ENCODE results near the gene DCAF4L1.
A peak's percentile ranks its signal among the peaks of the same experiment; 100 is the strongest.

The DCAF4L1 gene, protein sequence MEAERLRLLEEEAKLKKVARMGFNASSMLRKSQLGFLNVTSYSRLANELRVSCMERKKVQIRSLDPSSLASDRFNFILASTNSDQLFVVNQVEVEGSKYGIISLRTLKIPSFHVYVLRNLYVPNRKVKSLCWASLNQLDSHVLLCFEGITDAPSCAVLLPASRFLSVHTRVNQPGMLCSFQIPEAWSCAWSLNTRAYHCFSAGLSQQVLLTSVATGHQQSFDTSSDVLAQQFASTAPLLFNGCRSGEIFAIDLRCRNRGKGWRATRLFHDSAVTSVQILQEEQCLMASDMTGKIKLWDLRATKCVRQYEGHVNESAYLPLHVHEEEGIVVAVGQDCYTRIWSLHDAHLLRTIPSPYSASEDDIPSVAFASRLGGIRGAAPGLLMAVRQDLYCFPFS

DNA sequence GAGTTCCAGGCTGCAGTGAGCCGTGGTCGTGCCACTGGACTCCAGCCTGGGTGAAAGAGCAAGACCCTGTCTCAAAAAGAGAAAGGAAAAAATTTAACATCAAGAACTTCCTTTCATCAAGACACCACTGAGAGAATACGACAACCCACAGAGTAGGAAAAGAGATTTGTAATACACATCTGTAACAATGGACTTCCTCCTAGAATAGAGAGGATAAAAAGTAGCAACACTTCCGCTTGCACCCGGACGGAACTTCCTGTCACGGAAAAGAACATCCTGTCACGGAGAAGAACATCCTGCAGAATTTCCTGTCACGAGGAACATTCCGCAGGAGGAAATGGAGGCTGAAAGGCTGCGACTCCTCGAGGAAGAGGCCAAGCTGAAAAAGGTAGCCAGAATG is at the start of gene DCAF4L1:
TSS of gene DCAF4L1 (plus strand) at position 301 of the 400 bp plus-strand sequence. CDS start at position 338, 37 bp downstream.
- no peak for ATAC-seq

DNA sequence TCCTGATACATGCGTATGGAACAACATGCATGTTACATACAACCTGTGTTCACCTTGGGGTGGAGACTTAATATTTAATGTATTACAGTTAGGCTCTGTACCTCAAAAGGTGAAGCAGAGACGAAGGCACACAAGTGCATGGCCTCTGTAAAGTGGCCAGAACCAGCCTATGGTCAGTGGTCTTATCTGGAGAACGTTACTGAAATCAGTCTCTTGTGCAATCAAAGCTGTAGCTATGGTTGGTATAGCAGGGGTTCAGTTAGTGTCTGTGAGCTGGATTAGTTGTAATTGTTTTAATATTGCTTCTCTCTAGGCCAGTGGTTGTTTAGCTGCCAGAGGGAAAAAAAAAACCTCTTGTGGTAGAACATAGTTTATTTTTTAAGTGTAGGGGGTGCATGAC is 48.6 kb upstream of the DCAF4L1 start:
- ATAC-seq: no peak

DNA sequence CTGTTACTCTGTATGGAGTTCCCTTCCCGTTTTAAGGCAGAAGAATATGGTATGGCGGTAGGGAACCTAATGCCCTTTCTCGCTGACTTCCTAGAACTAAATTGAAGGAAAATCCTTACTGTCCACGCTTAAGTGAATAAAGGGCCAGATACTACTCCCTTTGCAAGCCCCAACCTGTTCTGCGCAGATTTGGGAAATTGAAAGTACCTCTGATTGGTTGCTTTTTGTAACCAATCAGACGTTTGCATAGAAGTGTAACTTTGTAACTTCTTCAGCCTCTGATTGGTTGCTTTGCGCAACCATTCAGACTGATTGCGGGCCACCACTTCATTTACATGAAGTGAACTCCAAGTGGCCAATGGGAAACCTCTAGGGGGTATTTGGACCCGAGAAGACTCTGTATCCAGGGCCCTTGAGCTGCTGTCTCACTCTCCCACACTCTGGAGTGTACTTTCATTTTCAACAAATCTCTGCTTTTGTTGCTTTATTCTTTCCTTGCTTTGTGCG is 47.5 kb upstream of the DCAF4L1 start:
- no peak for ATAC-seq

DNA sequence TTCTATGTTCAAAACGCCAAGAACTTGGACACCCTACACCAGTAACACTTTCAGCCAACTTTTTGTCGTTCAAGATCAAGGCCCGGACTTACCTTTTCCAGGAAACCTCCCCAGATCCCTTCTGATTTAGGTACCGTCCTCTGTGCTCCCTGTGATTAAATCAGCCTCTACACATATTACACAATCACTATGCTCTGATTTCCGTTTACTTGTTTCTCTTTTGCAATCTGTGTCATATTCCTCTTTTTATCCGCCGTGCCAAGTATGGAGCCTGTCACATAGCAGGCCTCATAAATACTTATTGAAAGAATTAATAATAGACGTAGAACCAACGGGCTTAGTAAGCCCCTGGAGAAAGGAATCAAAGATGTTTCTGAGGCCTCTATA is 47.0 kb upstream of the DCAF4L1 start:
- ATAC-seq: no peak

DNA sequence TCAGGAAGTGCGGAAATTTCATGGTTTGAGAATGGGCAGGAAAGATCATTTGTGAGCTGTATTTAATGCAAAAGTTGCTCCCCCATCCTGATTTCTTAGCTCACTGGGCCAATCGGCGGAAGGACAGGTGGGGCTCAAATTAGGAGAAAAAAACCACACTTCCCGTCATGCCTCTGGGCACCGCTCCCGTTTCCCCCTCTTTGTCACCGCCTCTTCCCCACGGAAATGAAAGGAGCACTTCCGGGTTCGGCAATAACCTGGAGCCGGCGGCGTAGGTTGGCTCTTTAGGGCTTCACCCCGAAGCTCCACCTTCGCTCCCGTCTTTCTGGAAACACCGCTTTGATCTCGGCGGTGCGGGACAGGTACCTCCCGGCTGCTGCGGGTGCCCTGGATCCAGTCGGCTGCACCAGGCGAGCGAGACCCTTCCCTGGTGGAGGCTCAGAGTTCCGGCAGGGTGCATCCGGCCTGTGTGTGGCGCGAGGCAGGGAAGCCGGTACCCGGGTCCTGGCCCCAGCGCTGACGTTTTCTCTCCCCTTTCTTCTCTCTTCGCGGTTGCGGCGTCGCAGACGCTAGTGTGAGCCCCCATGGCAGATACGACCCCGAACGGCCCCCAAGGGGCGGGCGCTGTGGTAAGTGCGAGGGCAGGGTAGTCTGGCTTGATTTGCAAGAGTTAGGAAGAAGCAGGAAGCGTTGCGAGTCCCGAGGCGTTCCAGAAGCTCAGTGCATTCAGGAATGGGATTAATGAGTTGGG is 46.5 kb upstream of the DCAF4L1 start, which contains the start of gene TMEM33:
TSS of gene TMEM33 (plus strand) at position 529 of the 751 bp plus-strand sequence. CDS start at position 585, 56 bp downstream.
- peak; percentile 91 to 94 for ATAC-seq

DNA sequence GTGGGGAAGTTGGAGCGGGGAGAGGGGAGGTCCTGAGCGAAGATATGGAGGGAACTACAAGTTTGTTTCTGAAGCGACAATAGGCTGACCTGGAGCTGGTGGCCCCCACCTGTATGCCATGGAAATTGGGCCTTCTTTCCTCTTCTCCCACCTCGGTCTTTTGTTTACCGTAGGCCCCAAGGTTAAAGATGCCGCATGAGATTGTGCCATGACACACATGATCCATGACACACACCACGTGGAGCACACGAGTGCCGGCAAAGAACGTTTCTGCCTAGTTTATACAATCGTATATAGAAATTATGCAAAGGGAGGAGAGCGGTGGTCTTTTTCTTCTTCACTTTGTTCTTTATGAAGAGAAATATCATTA is 45.9 kb upstream of the DCAF4L1 start:
- peak; percentile 19 to 31 for ATAC-seq

DNA sequence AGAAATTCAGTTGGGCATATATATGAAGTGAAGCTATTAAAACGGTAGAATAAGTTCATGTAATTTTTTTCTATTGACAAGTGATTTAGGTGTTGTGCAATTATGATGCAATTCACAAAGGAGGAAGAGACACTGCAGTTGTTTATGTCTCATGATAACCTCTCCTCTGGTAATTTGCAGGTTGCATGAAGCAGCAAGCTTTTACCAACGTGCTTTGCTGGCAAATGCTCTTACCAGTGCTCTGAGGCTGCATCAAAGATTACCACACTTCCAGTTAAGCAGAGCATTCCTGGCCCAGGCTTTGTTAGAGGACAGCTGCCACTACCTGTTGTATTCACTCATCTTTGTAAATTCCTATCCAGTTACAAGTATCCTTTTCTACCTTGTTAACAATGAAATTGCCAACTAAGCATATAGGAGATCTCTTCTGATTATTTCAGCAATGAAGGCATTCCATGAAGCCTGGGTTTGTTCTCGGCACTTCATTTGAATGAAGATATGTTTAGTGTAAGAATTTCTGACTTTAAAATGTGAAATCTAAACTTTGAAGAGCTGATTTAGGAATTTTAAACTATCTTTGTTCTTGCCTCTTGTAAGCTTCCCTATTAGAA is 42.4 kb upstream of the DCAF4L1 start:
- ATAC-seq: no peak

DNA sequence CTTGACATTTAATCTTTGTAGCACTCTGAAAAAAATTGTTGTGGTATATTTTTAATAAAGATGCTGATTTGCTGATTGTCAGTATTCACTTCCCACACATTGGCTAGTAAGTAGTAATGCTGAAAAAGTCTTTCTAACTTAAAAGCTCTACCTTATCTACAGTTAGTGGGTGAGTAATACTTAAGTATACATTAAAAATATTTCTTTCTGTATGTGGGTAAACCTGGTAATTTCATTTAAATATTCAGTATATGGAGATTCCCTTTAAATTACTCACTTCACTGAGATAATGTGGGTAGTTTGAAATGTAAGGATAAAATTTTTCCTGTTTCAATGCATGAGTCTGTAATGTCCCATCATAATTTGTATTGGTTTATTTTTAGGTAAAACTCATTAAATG is 40.7 kb upstream of the DCAF4L1 start:
- ATAC-seq: no peak

DNA sequence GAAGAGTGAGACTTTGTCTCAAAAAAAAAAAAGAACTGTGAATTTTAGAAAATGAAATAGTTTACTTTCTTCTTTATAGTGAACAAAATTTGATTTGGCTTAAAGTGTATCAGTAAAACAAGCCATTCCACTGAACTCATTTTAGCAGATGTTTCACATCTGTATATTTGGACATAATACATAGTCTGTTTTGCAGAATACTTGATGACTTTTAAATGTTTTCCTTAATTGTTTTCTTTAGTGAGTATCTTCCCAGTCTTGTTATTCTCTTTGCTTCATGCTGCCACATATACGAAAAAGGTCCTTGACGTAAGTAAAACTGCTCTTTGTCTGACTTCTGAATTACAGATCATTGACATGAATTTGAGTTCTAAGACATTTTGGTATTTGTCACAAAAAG is 38.0 kb upstream of the DCAF4L1 start:
- no peak for ATAC-seq

DNA sequence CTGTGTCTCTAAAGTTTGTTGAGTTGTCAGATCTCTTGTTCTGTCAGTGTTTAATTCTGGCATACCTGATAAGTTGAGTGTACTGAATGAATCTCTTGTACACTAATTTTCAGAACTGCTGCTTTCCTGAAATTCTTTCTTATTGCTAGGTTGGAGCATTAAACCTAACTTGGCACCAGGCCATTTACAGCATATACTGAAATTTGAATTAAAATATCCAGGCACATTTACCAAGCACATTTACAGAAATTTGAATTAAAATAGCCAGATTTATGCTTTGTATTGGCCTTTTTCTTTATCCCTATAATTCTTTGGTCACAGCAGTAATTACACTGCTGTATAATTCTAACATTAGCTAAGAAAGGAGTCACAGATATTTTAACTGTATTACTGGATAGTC is 37.5 kb upstream of the DCAF4L1 start:
- ATAC-seq: no peak

DNA sequence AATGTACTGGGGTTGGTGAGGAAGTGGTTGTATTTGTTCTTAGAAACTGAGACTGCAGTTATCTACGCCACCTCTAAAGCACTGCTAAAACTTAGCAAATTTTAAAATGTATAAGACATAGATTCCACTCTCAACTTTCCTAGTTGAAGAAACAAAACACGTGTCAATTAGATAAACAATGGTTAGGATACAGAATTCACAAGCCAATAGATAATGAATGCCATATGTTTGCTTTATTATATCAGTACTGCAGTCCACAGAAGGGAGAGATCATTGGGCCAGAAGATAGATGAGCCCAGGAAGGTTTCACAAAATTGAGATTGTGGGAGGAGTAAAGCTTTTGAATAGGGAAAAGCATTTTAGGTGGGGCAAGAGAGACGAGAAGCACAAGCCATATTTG is 32.0 kb upstream of the DCAF4L1 start:
- ATAC-seq: no peak

DNA sequence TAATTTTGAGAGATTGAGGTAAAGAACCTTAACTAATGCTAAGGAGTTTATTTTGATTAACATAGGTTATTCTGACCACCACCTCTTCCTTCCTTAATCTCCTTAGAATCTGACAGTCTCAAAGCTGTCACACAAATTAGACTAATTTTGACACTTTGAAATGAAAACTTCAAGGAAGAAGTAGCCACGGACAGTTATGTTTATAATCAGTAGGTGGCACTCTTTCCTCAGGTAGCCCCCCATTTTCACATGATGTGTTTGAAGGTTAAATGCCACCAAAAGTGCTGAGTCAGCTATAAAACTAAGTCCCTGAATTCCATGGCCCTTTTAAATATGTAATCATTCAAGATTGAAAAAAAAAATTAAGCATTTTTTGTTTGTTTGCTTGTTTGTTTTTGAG is 23.9 kb upstream of the DCAF4L1 start:
- ATAC-seq: no peak

DNA sequence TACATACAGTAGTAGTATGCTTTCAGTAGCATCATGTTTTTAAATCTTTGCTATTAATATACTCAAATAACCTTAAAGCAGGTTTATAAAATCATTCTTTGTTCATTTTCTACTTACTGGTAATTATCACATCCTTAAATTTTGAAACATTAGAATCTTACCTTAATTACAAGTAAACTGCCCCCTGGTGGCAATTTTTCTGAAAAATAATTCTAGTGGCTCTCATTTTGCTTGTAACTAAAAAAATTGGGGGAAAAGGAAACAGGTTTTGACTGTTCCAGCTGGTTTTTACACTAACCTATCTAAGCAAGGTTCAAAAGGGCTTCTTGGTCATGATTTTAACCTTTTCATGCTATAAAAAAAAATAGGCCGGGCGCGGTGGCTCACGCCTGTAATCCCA is 18.5 kb upstream of the DCAF4L1 start:
- no peak for ATAC-seq

DNA sequence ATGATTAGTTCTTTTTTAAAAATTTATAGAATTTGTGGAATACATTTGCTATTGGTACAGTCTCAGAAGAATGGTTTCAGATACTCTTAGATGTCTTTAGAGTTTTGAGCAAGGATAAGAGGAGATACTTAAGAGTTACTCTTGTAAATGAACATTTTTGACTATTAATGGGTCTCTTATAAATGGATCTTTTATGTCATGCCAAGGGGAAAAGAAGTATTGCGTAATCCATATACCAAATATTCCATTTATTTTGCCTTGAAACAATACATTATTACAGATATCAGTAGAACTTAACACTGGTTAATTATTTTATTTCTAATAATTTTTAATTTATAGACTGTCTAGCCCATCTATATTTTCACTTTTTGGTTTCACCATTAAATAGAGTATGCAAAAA is 17.2 kb upstream of the DCAF4L1 start:
- no peak for ATAC-seq

DNA sequence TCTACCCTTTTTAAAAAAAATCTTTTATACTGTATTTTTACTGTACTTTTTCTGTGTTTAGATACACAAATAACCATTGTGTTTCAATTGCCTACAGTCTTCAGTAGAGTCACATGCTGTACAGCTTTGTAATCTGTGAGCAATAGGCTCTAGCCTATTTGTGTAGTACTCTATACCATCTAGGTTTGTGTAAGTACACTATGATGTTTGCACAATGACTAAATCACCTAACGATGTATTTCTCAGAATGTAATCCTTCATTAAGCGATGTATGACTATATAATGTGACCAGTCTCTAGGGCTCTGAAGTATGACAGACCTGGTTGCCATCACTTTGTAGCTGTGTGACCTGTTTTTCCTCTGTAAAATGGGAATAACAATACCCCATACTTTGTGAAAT is 14.2 kb upstream of the DCAF4L1 start:
- no peak for ATAC-seq

DNA sequence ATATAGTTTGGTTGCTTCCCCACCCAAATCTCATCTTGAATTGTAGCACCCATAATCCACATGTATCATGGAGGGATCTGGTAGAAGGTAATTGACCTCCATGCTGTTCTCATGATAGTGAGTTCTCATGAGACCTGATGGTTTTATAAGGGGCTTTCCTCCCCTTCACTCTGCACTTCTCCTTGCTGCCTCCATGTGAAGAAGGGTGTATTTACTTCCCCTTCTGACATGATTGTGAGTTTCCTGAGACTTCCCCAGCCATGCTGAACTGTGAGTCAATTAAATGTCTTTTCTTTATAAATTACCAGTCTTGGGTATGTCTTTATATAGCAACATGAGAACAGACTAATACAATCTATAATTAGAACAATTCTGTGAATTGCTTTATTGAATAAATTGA is 11.9 kb upstream of the DCAF4L1 start:
- no peak for ATAC-seq

DNA sequence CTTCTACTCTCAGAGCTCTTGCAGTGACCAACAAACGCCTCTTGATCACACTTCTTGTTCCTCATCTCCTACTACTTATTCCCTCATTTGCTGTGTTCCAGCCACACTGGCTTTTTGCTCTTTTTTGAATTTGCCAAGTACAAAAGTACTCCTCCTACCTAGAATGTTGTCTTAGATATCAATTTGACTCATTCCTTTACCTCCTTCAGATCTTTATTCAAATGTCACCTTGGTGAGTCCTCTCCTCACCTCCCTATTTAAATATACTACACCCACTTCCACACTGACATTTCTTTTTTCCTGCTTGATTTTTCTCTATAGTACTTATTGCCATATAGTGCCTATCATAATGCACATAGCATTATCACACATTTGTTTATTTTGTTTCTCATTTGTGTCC is 6.2 kb upstream of the DCAF4L1 start:
- ATAC-seq: no peak

DNA sequence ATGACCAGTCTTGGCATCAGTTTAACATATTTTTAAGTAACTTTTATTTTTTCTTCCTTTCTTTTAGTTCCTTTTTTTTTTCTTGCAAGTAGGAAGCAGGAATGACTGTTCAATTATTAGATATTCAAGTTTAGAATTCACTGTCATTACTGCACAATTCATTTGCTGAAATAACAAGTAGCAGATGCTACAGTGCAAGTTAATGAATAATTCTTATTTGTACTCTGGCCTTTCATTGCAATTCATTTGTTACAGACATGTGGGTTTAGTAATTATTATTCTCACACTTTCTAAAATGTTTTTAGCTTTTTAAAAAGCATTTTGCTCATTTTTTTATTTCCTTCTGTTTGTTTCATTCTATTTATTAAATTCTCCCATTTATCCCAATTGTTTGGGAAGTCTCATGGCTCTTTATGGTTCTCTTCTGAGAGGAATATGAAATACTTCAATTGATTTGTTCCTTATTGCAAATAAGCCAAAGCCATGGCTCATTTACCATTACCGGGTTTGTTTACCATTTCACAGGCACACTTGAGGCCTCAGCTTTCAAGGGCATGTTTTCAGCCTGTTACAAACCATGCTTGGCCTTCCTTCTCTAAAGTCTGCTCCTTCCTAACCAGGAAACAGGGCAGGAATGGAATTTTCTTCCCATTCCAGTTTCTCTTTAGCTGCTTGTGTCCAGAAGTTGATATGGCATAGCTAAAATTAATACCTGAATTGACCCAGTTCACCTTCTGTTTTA is 4.6 kb upstream of the DCAF4L1 start:
- ATAC-seq: no peak

DNA sequence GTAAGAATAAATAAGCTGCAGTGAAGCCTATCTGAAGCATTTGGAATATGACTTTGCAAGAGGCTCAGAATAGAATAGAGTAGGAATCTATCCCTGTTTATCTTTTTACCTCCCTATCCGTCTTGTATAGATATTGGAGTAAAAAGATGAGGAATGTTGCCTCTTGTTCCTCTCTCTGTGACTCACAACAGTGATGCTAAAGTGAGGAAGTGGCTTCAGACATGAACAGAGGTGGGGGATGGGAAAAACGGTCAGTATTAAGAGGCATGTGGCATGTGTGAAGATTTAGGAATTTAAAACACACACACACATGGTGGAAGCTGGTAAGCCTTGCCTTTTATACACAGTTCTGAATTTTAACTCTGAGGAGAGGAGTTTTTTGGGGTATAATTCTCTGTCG is 3.8 kb upstream of the DCAF4L1 start:
- ATAC-seq: no peak

DNA sequence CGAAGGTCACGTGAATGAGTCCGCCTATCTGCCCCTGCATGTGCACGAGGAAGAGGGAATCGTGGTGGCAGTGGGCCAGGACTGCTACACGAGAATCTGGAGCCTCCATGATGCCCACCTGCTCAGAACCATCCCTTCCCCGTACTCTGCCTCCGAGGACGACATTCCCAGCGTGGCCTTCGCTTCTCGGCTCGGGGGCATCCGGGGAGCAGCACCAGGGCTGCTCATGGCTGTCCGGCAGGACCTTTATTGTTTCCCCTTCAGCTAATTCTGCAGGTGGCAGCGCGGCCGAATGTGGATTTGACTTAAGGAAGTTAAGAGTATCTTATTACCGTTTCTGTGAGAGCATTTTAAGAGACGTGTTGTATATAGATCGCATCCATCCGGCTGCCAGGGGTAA is 1.2 kb downstream of the DCAF4L1 start:
- no peak for ATAC-seq

DNA sequence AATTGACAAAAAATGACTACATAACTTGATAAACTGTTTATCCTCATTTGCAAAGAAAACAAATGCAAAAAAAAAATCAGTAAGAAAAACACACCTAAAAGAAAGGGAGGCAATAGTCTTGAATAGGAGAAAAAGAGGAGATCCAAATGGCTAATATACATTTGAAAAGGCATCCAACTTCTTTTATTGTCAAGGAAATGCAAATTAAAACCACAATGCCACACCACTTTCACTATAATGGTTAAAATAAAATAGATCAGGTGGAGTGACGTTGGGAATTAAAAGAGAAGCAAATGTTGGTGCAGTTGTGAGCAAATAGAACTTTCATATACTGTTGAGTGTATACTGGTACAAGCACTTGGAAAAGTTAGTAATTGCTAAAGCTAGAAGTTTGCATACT is 3.6 kb downstream of the DCAF4L1 start:
- no peak for ATAC-seq

DNA sequence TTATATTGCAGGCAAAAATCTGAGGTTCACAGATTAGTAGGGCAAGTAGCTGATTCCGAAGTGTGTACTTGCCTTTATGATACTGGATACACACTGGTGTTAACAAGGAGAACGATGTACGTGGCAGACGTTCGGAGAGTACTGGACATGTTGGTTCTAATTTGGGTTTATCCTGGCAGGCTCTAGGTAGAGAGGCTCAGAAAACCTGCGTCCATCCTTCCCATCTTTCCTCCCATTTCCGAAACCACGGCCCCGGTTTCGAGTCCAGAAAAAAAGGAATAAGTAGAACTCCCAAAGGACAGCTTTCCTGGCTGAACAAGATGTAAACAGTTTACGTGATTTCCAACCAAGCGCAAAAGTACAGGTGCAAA is 8.4 kb downstream of the DCAF4L1 start:
- peak in 1 of 2 donors; percentile 7 for ATAC-seq
